ENCODE results near the gene TFF3. TPM values are rescaled to one million over a fixed set of nuclear protein-coding genes. Genes with fewer than 3 reads are reported as not detected.

The TFF3 gene
- total RNA-seq, 1 donor from 2014 or later, result 31.9 TPM

GRCh38 chr21:42308914-42309752, 6.1 kb downstream of the TFF3 start:
- H3K27ac ChIP-seq, result no peak overlapping the region
- TF ChIP-seq, protein P1, sequence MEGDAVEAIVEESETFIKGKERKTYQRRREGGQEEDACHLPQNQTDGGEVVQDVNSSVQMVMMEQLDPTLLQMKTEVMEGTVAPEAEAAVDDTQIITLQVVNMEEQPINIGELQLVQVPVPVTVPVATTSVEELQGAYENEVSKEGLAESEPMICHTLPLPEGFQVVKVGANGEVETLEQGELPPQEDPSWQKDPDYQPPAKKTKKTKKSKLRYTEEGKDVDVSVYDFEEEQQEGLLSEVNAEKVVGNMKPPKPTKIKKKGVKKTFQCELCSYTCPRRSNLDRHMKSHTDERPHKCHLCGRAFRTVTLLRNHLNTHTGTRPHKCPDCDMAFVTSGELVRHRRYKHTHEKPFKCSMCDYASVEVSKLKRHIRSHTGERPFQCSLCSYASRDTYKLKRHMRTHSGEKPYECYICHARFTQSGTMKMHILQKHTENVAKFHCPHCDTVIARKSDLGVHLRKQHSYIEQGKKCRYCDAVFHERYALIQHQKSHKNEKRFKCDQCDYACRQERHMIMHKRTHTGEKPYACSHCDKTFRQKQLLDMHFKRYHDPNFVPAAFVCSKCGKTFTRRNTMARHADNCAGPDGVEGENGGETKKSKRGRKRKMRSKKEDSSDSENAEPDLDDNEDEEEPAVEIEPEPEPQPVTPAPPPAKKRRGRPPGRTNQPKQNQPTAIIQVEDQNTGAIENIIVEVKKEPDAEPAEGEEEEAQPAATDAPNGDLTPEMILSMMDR (IDR thresholded peaks at IDR 0.05), result no peak
- TF ChIP-seq POLR2AphosphoS5 (IDR thresholded peaks at IDR 0.05; ENCODE audit: insufficient read depth in 1 of 2, low read depth in 1 of 2) (no peak), POLR2A (IDR thresholded peaks at IDR 0.05) (no peak)
- no peak overlapping the region for H3K4me3 ChIP-seq
- no peaks in the 10 kb centered on the region for H3K36me3 ChIP-seq
- intact Hi-C loops (cut with DNase I), result no loop called here
- DNase-seq (ENCODE audit: extremely low spot score in 2 of 2), result no peak
- no peaks in the 10 kb centered on the region for H3K27me3 ChIP-seq
- H3K4me1 ChIP-seq, result no peaks in the 10 kb centered on the region
- no peaks in the 10 kb centered on the region for H3K9me3 ChIP-seq

DNA sequence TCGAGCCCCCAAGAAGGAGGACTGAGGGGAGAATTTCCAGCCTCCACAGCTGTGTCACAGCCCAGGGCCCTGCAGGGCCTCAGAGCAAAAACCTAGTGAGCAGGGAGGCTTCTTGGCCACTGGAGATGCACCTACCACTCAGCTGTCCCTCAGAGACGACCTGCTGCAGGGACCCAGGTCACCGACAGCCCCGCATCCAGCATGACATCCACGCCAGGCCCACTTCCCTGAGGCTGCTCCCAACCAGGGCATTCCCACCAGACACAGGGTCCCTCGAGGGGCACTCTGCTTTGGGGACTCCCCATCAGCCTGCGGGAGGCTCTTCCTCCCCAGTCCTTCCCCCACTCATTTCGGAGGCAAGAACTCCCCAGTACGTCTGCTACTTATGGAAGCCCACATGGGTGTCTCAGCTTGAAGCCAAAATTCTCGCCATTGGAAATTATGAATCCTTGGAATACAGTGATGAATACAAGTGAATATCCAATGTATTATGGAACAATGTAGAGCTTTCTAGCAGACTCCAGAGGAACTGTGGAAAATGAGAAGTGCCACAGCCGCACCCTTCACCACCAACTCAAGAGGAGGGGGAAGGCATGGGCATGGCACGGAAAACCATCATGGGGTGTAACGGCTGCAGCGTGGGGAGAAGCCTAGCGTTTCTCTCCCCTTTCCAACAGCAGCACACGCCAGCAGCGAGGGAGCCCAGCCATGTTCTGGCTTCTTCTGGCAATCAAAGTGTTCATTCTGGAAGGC, 6.9 kb downstream of the TFF3 start:
- no peaks in the 10 kb centered on the region for H3K27me3 ChIP-seq
- H3K36me3 ChIP-seq, result no peaks in the 10 kb centered on the region
- no peaks in the 10 kb centered on the region for H3K4me1 ChIP-seq
- no peaks in the 10 kb centered on the region for H3K9me3 ChIP-seq
- no peak overlapping the region for H3K27ac ChIP-seq
- no peak for DNase-seq (ENCODE audit: extremely low spot score in 2 of 2)
- intact Hi-C loops (cut with DNase I), result no loop called here
- no peak for TF ChIP-seq POLR2AphosphoS5 (IDR thresholded peaks at IDR 0.05; ENCODE audit: insufficient read depth in 1 of 2, low read depth in 1 of 2)
- TF ChIP-seq, protein P1 (IDR thresholded peaks at IDR 0.05), result no peak
- no peak for TF ChIP-seq POLR2A (IDR thresholded peaks at IDR 0.05)
- H3K4me3 ChIP-seq, result no peak overlapping the region

- TF ChIP-seq, protein P1 (IDR thresholded peaks at IDR 0.05), result no peak
- TF ChIP-seq POLR2A (IDR thresholded peaks at IDR 0.05) (no peak), POLR2AphosphoS5 (IDR thresholded peaks at IDR 0.05; ENCODE audit: insufficient read depth in 1 of 2, low read depth in 1 of 2) (no peak)
These were observed 8.1 kb downstream of the TFF3 start for GRCh38 chr21:42307106-42307505.

GRCh38 chr21:42306366-42307035, 8.7 kb downstream of the TFF3 start:
- TF ChIP-seq POLR2A (IDR thresholded peaks at IDR 0.05) (no peak), POLR2AphosphoS5 (IDR thresholded peaks at IDR 0.05; ENCODE audit: insufficient read depth in 1 of 2, low read depth in 1 of 2) (no peak)
- TF ChIP-seq, protein P1 (IDR thresholded peaks at IDR 0.05), result no peak
- no peaks in the 10 kb centered on the region for H3K36me3 ChIP-seq
- no peaks in the 10 kb centered on the region for H3K27me3 ChIP-seq
- DNase-seq (ENCODE audit: extremely low spot score in 2 of 2), result no peak
- no peak overlapping the region for H3K4me3 ChIP-seq
- no peaks in the 10 kb centered on the region for H3K9me3 ChIP-seq
- intact Hi-C loops (cut with DNase I), result no loop called here
- H3K27ac ChIP-seq, result no peak overlapping the region
- peaks cover 5% of the 10 kb centered on the region for H3K4me1 ChIP-seq

More at GRCh38 chr21:42307106-42307505, 8.1 kb downstream of the TFF3 start:
- no peak for DNase-seq (ENCODE audit: extremely low spot score in 2 of 2)
- no peaks in the 10 kb centered on the region for H3K27me3 ChIP-seq
- H3K9me3 ChIP-seq, result no peaks in the 10 kb centered on the region
- H3K4me1 ChIP-seq, result peaks cover 4% of the 10 kb centered on the region
- no peak overlapping the region for H3K4me3 ChIP-seq
- H3K27ac ChIP-seq, result no peak overlapping the region
- H3K36me3 ChIP-seq, result no peaks in the 10 kb centered on the region
- intact Hi-C loops (cut with DNase I), result no loop called here
